LNCaP clone FGC (cell line): ENCODE data around the gene DBI.

Source experiments
- DNase-seq: peaks from one replicate; pipeline ENCODE4 v3.0.0-alpha.2; 2011; ENCODE audit warnings: low read depth
- H3K4me3 ChIP-seq: 2 replicates; pipeline ENCODE4 v1.5.1; 2011; ENCODE audit warnings: mild to moderate bottlenecking, low read depth, low read length, control low read depth
- CTCF ChIP-seq: IDR thresholded peaks from 2 replicates; pipeline ENCODE4 v1.5.1; 2012; ENCODE audit warnings: mild to moderate bottlenecking; ENCODE audit not compliant: control insufficient read depth, insufficient read depth; ENCODE audit errors: extremely low read depth

DBI gene

DNA sequence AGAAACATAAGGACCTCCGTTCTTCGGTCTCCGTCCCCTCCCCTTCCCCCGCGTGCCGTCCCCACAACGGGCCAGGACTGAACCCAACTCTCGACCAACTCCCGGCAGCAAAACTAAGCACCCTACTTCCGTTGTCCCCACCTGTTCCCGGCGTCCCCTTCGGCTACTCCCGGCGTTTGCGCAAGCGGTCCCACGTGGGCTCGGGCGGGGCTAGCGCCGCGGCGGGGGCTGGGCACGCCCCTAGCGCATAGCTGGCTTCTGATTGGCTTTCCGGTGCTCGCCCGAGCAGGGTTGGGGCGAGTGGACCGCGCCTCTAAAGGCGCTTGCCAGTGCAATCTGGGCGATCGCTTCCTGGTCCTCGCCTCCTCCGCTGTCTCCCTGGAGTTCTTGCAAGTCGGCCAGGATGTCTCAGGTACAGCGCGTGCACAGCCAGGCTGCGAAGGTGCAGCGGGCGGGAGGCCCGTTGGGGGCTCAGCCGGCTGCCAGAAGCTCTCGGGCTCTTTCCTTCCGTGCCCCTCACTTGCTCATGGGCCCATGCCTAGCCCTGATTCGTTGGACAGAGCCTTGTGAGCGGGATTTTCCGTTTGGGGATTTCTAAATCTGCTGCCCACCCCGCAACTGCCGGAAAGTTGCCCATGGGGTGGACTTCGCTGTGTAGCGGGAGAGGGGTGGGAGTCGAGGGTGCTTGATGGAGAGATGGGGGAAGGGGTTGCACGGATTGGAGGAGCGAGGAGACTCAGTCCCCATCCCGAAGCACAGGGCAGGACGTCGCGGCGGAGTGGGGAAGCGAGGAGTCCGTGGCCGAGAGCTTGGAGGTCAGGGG is at the start of gene DBI, which contains the start of gene C2orf76:
TSS of gene DBI (plus strand) at position 329 of the 823 bp plus-strand sequence. CDS start at position 404, 75 bp downstream.
TSS of gene C2orf76 (minus strand) at position 186 of the 823 bp plus-strand sequence. CDS start 26,875 bp downstream, outside the sequence.
- DNase-seq: peak; percentile 96
- H3K4me3 ChIP-seq: peak within 1 kb of the TSS; percentile 81
- no peak for TF ChIP-seq CTCF

DNA sequence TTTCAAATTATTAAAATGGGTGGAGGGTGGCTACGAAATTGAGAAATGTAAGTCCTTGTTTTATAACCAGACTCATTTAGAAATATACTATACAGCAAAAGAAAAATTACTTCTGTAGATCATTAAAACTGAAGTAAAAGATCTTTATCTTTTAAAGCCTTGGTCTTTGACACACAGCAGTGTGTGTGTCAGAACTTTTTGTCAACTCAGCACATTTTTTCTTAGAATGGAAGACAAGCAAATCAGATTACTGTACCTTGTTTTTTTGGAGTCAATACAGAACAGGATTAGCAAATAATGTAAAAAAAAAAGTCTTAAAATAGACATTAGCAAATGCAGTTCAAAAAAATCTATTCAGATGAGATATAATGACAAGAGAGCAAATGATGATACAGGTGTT is 49.2 kb upstream of the DBI start:
- H3K4me3 ChIP-seq: no peak overlapping the region
- TF ChIP-seq CTCF: no peak
- no peak for DNase-seq

DNA sequence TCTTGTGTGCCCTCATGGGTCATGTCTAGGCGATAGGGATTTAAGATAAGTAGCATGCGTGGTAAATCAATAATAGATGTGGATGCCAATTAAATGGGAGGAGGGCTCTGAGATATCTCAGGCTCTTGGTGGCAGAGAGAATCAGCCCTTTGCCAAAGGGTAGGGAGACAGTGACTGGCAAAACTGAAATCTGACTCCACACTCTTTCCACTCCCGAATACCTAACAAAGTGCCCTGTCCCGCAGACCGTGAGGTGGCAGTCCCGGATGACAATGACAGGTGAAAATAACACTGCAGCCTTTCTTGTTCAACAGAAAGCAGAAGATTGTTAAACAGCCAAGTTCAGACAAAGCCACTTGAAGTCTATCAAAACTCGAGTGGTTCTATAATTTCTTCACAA is 47.2 kb upstream of the DBI start:
- TF ChIP-seq CTCF: 0 out of 2 replicates have a peak, but pooled peaks have one; percentile 5
- no peak for DNase-seq
- H3K4me3 ChIP-seq: no peak overlapping the region

DNA sequence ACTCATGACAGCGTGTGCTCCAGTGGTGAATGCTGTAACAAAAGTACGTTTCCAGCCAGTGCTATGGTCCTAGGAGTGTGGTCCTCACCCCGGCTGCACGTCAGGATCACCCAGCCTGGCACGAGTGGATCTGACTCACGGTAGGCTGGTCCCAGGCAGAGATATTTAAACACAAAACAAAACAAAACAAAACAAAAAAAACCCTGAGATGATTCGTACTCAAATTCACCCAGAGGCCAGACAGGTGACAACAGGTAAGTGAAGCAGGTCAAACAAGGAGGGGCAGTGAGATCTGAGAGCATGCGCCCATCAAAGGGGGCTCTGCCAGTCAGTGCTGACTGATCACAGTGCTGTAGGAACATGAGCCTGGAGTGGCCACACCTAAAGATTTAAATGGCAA is 43.3 kb upstream of the DBI start:
- no peak for DNase-seq
- TF ChIP-seq CTCF: no peak
- no peak overlapping the region for H3K4me3 ChIP-seq

DNA sequence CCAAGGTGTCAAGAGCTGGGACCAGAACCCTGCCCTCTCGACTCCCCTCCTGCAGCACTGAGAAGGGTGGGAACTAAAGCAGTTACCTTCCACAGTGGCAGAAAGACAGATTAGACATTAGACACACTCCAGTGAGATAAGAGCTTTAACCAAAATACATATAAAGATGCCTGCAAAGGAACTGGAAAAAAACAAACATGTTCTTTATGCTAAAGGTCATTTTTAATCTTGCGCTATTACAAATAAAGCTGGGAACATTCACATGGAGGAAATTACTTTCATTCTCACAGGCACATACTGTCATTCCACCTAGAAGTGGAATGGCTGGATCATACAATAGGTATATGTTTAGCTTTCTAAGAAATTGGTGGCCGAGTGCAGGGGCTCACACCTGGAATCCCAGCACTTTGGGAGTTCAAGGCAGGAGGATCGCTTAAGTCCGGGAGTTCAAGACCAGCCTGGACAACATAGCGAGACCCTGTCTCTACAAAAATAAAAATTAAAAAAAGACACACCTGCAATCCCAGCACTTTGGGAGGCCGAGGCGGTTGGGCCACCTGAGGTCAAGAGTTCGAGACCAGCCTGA is 42.0 kb upstream of the DBI start:
- TF ChIP-seq CTCF: no peak
- no peak overlapping the region for H3K4me3 ChIP-seq
- no peak for DNase-seq

GRCh38 chr2:119326938-119327337 is 39.8 kb upstream of the DBI start:
- H3K4me3 ChIP-seq: no peak overlapping the region
- no peak for TF ChIP-seq CTCF
- DNase-seq: no peak

DNA sequence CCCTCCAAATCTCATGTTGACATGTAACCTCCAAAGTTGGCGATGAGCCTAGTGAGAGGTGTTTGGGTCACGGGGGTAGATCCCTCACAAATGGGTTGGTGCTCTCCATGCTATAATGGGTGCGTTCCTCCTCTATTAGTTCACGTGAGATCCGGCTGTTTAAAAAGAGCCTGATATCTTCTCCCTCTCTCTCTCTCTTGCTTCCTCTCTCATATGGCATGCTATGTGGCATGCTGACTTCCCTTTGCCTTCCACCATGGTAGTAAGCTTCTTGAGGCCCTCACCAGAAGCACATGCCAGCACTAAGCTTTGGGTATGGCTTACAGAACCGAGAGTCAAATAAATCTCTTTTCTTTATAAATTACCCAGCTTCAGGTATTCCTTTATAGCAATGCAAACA is 39.3 kb upstream of the DBI start:
- H3K4me3 ChIP-seq: no peak overlapping the region
- DNase-seq: no peak
- TF ChIP-seq CTCF: no peak
